SK-N-SH treated with all-trans-retinoic acid at 6 μM for 48 hours (cell line): ENCODE results near the gene PMEPA1.

Experiments used
- ATAC-seq: fragments of 200-7000 bp; cut with Tn5 transposase; 3 replicates; pipeline ENCODE4 v1.9.1; 2020; ENCODE audit warnings: mild to moderate bottlenecking, moderate library complexity
- ARNTL ChIP-seq: fragments of 450-650 bp; formaldehyde crosslinking; IDR thresholded peaks from 2 replicates; pipeline ENCODE4 v1.5.0; 2020; ENCODE audit warnings: low read depth, mild to moderate bottlenecking, moderate library complexity, borderline replicate concordance
- CSDC2 ChIP-seq: fragments of 250-450 bp; sonication (Bioruptor Pico); IDR thresholded peaks from 2 replicates; pipeline ENCODE4 v1.5.0; 2020; ENCODE audit warnings: mild to moderate bottlenecking, moderate library complexity
- ESRRG ChIP-seq: fragments of 250-450 bp; sonication (Bioruptor Pico); IDR thresholded peaks from 2 replicates; pipeline ENCODE4 v1.6.1; 2021; ENCODE audit warnings: mild to moderate bottlenecking
- GLIS3 ChIP-seq: fragments of 250-450 bp; sonication (Bioruptor Pico); IDR thresholded peaks from 2 replicates; pipeline ENCODE4 v1.5.0; 2020; ENCODE audit warnings: mild to moderate bottlenecking, moderate library complexity
- ISL1 ChIP-seq: fragments of 250-450 bp; sonication (Bioruptor Pico); IDR thresholded peaks from 2 replicates; pipeline ENCODE4 v2.1.2; 2022; ENCODE audit warnings: mild to moderate bottlenecking, moderate library complexity
- OSR1 ChIP-seq: fragments of 250-450 bp; sonication (Bioruptor Pico); IDR thresholded peaks from 2 replicates; pipeline ENCODE4 v1.8.0; 2022; ENCODE audit warnings: moderate library complexity, mild to moderate bottlenecking, inconsistent platforms
- PPARA ChIP-seq: fragments of 250-450 bp; sonication (Bioruptor Pico); IDR thresholded peaks from 2 replicates; pipeline ENCODE4 v1.5.0; 2020; ENCODE audit warnings: mild to moderate bottlenecking, borderline replicate concordance
- RARB ChIP-seq: fragments of 250-450 bp; sonication (Bioruptor Pico); IDR thresholded peaks from 2 replicates; pipeline ENCODE4 v1.8.0; 2021; ENCODE audit warnings: mild to moderate bottlenecking, moderate library complexity
- SNAI2 ChIP-seq: fragments of 250-450 bp; sonication (Bioruptor Pico); IDR thresholded peaks from 2 replicates; pipeline ENCODE4 v1.5.0; 2020; ENCODE audit warnings: mild to moderate bottlenecking, moderate library complexity
- TCF4 ChIP-seq: fragments of 250-450 bp; sonication (Bioruptor Pico); IDR thresholded peaks from 2 replicates; pipeline ENCODE4 v1.8.0; 2021; ENCODE audit warnings: mild to moderate bottlenecking, moderate library complexity, borderline replicate concordance
- TOX ChIP-seq: fragments of 250-450 bp; sonication (Bioruptor Pico); IDR thresholded peaks from 2 replicates; pipeline ENCODE4 v1.8.0; 2021; ENCODE audit warnings: mild to moderate bottlenecking, moderate library complexity, borderline replicate concordance
- ZC3H10 ChIP-seq: fragments of 250-450 bp; sonication (Bioruptor Pico); IDR thresholded peaks from 2 replicates; pipeline ENCODE4 v1.5.1; 2021; ENCODE audit warnings: mild to moderate bottlenecking, moderate library complexity
- ZFP30 ChIP-seq: fragments of 450-650 bp; formaldehyde crosslinking; IDR thresholded peaks from 2 replicates; pipeline ENCODE4 v1.5.0; 2022; ENCODE audit warnings: mild to moderate bottlenecking, moderate library complexity
- ZNF565 ChIP-seq: fragments of 450-650 bp; formaldehyde crosslinking; conservative IDR thresholded peaks from 2 replicates; pipeline ENCODE4 v1.5.0; 2020; ENCODE audit warnings: low read depth, mild to moderate bottlenecking, moderate library complexity
- ZNF70 ChIP-seq: fragments of 450-650 bp; formaldehyde crosslinking; IDR thresholded peaks from 2 replicates; pipeline ENCODE4 v1.5.0; 2020; ENCODE audit warnings: mild to moderate bottlenecking, moderate library complexity
- ZNF8 ChIP-seq: fragments of 450-650 bp; formaldehyde crosslinking; IDR thresholded peaks from 2 replicates; pipeline ENCODE4 v1.5.0; 2020; ENCODE audit warnings: mild to moderate bottlenecking, moderate library complexity
- TF ChIP-seq, protein P1 (sequence below): fragments of 250-450 bp; sonication (Bioruptor Pico); IDR thresholded peaks from 2 replicates; pipeline ENCODE4 v1.5.1; 2021; ENCODE audit warnings: mild to moderate bottlenecking, moderate library complexity
- TF ChIP-seq, protein P2 (sequence below): fragments of 250-450 bp; sonication (Bioruptor Pico); IDR thresholded peaks from 2 replicates; pipeline ENCODE4 v1.5.1; 2020; ENCODE audit warnings: low read depth, mild to moderate bottlenecking, moderate library complexity
- TF ChIP-seq, protein P3 (sequence below): fragments of 250-450 bp; sonication (Bioruptor Pico); IDR thresholded peaks from 2 replicates; pipeline ENCODE4 v1.8.0; 2021; ENCODE audit warnings: low read depth, mild to moderate bottlenecking, moderate library complexity, borderline replicate concordance
- TF ChIP-seq, protein P4 (sequence below): fragments of 250-450 bp; sonication (Bioruptor Pico); IDR thresholded peaks from 2 replicates; pipeline ENCODE4 v1.8.0; 2020; ENCODE audit warnings: mild to moderate bottlenecking, moderate library complexity, borderline replicate concordance

Gene PMEPA1

DNA sequence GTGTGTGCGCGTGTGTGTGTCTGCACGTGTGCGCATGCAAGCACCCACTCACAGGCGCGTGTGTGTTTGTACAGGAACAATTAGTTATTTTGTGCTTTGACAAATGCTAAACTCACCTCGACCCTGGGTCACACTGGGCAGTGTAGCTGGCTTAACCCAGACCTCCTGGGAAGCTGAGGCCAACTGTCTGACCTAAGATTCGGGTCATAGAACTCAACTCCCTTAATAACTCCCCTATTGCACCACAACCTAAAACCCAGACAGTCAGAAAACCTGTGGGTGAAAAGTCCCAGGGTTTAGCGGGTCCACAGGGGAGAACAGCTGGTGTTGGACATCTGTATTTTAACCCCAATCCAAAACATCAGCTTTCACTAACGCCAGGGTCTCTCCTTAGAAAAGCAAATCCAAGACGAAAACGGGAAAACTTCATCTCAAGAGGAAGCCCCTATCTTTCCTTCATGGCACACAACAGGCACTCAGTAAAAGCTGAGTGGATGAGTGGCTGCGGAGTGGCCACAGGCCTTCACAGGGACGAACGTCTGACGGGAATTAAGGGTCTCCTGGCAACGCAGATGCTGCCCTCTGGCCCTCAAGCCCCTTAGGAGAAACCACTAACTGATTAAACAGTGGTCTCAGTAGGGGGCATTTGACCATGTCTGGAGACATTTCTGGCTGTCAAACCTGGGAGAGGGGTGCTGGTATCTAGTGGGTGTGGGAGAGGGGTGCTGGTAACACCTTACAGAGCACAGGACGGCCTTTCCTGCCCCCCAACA lies 4.5 kb downstream of the PMEPA1 start:
- TF ChIP-seq TCF4 (CRISPR knock-in tag) (no peak), CSDC2 (no peak)
- TF ChIP-seq, protein P1, sequence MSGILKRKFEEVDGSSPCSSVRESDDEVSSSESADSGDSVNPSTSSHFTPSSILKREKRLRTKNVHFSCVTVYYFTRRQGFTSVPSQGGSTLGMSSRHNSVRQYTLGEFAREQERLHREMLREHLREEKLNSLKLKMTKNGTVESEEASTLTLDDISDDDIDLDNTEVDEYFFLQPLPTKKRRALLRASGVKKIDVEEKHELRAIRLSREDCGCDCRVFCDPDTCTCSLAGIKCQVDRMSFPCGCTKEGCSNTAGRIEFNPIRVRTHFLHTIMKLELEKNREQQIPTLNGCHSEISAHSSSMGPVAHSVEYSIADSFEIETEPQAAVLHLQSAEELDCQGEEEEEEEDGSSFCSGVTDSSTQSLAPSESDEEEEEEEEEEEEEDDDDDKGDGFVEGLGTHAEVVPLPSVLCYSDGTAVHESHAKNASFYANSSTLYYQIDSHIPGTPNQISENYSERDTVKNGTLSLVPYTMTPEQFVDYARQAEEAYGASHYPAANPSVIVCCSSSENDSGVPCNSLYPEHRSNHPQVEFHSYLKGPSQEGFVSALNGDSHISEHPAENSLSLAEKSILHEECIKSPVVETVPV (CRISPR knock-in tag) = no peak
- ATAC-seq = no peak

DNA sequence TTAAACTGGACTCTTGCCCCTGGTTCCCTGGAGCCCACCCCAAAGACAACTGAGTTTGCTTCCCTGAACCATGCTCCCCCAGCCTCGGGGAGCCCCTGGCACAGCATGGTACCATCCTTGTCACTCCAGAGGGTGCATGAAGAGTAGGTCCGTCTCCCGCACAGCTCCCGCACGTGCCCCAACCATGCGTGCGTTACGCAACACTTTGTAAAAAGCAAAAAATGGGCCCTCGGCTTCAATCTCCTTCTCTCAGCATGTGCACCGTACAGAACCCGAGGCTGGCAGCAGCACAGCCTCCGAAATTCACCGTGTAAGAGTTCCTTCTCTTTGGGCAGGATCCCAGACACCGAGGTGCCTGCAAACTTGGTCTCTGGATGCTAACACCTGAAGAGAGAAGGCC lies 5.6 kb downstream of the PMEPA1 start:
- ATAC-seq = no peak
- no peak for TF ChIP-seq ZC3H10 (CRISPR knock-in tag)
- TF ChIP-seq TCF4 (CRISPR knock-in tag) = no peak
- TF ChIP-seq, protein P2, sequence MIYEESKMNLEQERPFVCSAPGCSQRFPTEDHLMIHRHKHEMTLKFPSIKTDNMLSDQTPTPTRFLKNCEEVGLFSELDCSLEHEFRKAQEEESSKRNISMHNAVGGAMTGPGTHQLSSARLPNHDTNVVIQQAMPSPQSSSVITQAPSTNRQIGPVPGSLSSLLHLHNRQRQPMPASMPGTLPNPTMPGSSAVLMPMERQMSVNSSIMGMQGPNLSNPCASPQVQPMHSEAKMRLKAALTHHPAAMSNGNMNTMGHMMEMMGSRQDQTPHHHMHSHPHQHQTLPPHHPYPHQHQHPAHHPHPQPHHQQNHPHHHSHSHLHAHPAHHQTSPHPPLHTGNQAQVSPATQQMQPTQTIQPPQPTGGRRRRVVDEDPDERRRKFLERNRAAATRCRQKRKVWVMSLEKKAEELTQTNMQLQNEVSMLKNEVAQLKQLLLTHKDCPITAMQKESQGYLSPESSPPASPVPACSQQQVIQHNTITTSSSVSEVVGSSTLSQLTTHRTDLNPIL (CRISPR knock-in tag) = no peak
- TF ChIP-seq TOX = no peak
- TF ChIP-seq ZFP30 (CRISPR knock-in tag) = no peak
- TF ChIP-seq ZNF8 (CRISPR knock-in tag) = no peak
- TF ChIP-seq, protein P3, sequence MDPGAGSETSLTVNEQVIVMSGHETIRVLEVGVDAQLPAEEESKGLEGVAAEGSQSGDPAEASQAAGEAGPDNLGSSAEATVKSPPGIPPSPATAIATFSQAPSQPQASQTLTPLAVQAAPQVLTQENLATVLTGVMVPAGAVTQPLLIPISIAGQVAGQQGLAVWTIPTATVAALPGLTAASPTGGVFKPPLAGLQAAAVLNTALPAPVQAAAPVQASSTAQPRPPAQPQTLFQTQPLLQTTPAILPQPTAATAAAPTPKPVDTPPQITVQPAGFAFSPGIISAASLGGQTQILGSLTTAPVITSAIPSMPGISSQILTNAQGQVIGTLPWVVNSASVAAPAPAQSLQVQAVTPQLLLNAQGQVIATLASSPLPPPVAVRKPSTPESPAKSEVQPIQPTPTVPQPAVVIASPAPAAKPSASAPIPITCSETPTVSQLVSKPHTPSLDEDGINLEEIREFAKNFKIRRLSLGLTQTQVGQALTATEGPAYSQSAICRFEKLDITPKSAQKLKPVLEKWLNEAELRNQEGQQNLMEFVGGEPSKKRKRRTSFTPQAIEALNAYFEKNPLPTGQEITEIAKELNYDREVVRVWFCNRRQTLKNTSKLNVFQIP = no peak
- no peak for TF ChIP-seq ZNF70 (CRISPR knock-in tag)
- TF ChIP-seq PPARA = no peak
- TF ChIP-seq, protein P1 (CRISPR knock-in tag) = no peak
- TF ChIP-seq ARNTL (CRISPR knock-in tag) = no peak
- no peak for TF ChIP-seq ZNF565 (CRISPR knock-in tag)
- TF ChIP-seq CSDC2 = no peak
- no peak for TF ChIP-seq RARB (CRISPR knock-in tag)
- TF ChIP-seq ISL1 (CRISPR knock-in tag) = no peak
- no peak for TF ChIP-seq SNAI2 (CRISPR knock-in tag)
- TF ChIP-seq ESRRG (CRISPR knock-in tag) = no peak

DNA sequence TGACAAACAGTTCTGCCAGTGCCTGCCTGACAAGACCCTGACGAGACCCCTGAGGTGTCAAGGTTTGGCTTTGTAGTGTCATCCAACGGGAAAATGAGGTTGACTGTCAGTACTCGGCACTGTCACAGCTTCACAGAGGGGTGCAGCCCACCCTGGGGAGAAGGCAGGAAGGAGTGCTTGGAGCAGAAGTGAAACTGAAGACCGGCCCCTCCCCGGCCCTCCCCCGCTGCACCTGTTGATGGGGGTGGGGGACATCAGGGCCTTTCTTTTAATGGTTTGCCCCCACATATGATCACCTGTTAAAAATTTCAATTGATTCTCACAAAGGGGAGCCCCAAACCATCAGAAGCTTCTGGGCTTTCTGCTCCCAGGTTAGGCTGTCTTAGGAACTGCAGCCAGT lies 6.8 kb downstream of the PMEPA1 start:
- TF ChIP-seq, protein P4, sequence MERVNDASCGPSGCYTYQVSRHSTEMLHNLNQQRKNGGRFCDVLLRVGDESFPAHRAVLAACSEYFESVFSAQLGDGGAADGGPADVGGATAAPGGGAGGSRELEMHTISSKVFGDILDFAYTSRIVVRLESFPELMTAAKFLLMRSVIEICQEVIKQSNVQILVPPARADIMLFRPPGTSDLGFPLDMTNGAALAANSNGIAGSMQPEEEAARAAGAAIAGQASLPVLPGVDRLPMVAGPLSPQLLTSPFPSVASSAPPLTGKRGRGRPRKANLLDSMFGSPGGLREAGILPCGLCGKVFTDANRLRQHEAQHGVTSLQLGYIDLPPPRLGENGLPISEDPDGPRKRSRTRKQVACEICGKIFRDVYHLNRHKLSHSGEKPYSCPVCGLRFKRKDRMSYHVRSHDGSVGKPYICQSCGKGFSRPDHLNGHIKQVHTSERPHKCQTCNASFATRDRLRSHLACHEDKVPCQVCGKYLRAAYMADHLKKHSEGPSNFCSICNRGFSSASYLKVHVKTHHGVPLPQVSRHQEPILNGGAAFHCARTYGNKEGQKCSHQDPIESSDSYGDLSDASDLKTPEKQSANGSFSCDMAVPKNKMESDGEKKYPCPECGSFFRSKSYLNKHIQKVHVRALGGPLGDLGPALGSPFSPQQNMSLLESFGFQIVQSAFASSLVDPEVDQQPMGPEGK (CRISPR knock-in tag) = no peak
- TF ChIP-seq ISL1 (CRISPR knock-in tag) (no peak), ZC3H10 (CRISPR knock-in tag) (no peak), PPARA (no peak), ZNF8 (CRISPR knock-in tag) (no peak), TCF4 (CRISPR knock-in tag) (no peak), TOX (no peak), OSR1 (CRISPR knock-in tag) (no peak), ARNTL (CRISPR knock-in tag) (no peak), ZNF70 (CRISPR knock-in tag) (no peak), ZFP30 (CRISPR knock-in tag) (no peak), CSDC2 (no peak), GLIS3 (CRISPR knock-in tag) (no peak)
- TF ChIP-seq, protein P2 (CRISPR knock-in tag) = no peak
- no peak for ATAC-seq
